GM18907 (cell line): ENCODE results near the gene UNC45A.

Experiments used
- ATAC-seq: cut with Tn5 transposase; IDR thresholded peaks from one replicate; pipeline ENCODE4 v1.9.1; 2021; ENCODE audit warnings: mild to moderate bottlenecking, moderate library complexity; ENCODE audit not compliant: unreplicated experiment

Gene UNC45A

DNA sequence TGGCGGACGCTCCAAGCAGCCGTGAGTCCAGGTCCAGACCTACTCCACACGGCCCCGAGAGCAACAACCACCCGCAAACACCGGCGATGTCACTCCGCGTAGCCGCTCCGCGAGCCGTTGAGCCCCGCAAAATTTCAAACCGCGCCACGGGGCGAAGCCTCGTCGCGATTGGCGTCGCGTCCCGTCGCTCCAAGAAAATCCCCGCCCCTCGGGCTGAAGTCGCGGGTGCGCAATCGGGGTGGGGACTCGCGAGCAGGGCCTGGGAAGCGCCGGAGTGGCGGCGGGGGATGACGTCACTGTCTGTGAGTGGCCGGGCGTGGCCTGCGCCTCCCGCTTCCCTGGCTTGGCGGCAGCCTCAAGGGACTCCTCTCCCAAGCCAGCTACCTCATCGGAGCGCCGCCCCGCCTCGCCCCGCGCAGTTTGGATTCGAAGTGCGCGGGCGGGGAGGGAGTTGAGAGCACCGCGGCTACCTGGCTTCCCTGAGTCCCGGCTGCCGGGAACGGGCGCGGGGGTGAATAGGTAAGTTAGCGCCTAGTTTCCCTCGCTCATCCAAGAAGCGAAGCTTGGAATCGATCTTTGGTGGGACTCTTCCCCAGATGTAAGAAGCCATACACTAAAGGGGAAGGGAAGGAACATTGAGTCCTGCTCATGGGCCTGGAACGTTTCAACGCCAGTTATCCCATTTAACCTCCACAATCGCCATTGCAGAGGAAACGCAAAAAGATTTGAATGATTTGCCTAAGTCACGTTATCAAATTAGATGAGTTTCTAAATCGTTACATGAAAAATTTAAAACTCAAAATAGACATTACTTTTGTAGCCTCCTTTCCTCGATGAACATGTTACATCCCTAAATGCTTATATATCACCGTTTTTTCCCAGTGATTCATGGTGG lies 59.6 kb downstream of the UNC45A start, which contains the start of gene PRC1:
Gene PRC1 (minus strand): TSS at position 119 of the 895 bp plus-strand sequence. CDS start 118 bp downstream, at position 1.
- peak; percentile 93 for ATAC-seq

DNA sequence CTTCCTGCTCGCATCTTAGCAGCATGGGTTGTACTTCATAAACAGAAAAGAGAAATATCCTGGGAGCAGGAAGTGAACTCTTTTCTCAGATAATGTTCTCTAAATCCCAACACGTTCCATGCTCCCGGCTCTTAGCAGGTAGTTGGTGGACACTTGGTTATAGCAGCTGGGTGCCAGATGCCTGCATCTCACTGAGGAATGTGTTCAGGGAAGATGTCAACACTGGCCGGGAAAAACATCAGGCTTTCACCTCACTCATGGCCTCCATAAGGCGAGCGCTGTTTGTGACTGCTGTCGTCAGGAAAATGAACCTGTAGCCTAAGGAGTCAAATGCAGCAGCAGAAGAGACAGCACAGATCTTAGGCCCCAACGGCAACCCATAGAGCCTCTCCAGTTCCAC lies 63.7 kb downstream of the UNC45A start:
- ATAC-seq, result no peak

DNA sequence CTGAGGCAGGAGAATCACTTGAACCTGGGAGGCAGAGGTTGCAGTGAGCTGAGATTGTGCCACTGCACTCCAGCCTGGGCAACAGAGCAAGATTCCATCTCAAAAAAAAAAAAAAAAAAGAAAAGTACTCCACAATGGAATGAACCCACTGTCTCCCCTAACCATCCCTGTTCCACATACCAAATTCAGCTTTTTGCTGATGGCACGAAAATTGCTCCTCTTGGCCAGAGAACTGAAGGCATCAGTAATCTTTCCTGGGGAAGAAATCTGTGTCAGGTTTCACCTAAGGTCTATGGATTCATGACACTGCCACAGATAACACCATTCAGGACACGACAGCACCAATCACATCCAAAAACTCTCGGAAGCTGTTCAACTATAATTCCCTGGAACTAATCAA lies 66.1 kb downstream of the UNC45A start:
- no peak for ATAC-seq
